OCI-M2 (cell line): ENCODE measurements around the gene PEX19.
"Not testable (repeated sequence)": the region's sequence is repeated elsewhere in the genome, so short reads cannot be mapped to it uniquely, and the experiment has no call there.

Experiments used
- DNase-seq: peaks from one replicate; lab custom pipeline; 2025; ENCODE audit not compliant: unreplicated experiment; lab: John Stamatoyannopoulos, UW

Gene PEX19, protein sequence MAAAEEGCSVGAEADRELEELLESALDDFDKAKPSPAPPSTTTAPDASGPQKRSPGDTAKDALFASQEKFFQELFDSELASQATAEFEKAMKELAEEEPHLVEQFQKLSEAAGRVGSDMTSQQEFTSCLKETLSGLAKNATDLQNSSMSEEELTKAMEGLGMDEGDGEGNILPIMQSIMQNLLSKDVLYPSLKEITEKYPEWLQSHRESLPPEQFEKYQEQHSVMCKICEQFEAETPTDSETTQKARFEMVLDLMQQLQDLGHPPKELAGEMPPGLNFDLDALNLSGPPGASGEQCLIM

DNA sequence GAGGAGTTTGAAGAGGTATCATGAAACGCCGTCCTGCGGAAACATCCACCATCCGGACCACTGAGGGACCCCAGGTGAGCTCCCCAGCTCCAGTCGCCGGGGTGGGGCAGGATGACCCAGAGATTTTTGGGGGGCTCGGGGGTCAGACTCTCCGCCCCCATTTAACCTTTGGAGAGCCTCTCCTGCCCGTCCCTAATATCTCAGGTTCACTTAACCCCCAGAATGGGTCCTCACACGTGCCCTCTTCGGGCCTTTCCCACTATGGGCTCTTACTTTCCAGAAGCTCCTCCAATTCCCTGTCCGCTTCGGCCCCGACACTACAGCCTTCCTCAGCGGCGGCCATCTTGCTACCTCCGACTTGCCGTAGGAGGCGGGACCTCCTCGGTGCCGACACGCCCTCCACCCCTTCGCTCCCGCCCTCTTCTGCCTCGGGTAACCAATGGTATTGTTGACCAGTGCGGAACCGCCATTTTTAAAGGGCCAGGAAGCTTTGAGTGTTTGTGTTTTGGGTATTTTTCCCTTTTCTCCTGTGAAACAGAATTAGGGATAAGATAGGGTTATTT is at the start of gene PEX19:
Gene PEX19, minus strand, starts transcription at position 352 of the 563 bp plus-strand sequence. Its CDS starts 9 bp downstream, at position 343.
- peak; percentile 13 for DNase-seq

DNA sequence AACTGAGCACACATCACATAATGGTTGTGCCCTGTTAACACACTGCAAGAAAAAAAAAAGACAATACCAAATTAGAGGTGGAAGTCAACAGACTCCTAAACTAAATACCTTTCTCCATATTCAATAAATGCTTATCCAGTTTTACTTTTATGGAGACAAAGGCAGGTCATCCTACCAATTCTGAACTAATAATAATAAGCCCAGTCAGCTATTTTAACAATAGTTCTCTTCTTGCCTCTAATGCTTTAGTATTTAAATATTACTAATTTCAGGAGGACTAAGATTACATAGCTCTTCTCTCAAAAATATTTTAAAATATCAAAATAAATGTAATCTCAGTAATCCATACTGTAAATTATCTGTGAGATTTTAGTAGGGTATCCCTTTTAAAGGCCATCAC is 47.6 kb upstream of the PEX19 start:
- no peak for DNase-seq

DNA sequence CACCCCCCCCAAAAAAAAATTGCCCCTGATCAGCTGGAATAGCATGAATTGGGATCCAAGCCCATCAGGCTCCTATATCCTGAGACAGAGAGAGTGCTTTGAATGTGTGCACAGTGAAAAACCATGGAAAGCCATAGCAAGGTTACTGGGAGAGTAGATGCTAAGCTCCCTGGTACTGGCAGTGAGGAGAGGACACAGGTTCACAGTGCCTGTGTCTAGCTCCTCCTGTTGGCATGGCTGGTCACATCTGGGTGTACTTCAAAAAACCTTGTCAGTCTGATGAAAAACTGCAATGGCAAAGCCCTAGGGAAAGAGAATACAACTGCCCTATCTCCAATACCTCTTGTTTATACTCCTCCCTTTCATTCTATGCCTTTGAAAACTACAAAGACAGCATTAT is 45.2 kb upstream of the PEX19 start:
- DNase-seq, result no peak

DNA sequence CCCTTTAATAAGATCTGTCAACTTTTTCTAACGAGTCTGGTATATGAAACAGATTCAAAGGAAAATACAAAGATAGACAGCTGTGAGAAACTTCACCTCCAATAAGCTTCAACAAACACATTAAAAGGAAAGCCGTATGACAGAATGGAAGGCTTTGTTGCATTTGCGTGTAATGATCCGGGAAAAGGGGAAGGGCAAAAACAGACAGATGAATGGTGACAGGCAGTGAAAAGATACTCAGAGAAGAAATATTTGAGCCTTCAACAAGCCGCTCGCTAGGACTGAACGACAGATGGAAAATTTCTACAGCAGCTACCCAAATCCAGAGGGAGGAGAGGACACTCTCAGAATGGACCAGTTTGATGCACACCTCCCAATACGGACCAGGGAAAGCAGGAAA is 43.3 kb upstream of the PEX19 start:
- no peak for DNase-seq

DNA sequence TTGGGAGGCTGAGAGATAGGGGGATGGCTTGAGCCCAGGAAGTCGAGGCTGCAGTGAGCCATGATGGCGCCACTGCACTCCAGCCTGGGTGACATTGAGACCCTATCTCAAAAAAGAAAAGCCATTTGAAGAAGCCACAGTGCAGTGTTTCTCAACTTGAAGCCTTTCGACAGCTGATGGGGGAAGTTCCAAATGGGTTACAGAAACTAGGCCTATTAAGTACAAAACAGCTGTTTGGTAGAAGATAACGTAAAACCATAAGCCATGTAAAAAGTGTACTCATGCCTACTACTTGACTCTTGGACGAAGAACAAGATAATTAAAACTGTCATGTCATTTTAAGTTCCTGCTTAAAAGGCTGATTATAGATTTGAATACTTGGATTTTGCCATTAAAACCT is 41.5 kb upstream of the PEX19 start:
- DNase-seq, result no peak

DNA sequence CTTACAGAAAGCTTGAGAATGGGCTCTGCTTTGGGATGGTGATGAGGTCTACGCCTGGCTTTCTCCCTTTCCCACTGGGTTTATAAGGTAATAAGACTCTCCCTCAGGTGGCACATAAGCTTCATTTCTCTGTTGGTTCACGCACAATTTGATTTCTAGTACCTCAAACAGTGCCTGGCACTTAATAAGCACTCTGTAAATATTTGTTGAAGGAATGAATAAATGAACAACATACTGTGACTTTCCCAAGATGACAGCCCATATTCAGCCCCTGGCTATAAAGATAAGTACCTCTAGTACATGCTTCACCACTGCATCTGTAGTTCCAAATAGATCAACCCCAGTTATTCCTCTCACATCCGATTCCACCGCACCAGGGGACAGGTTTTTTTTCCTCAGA is 40.3 kb upstream of the PEX19 start:
- DNase-seq, result no peak

DNA sequence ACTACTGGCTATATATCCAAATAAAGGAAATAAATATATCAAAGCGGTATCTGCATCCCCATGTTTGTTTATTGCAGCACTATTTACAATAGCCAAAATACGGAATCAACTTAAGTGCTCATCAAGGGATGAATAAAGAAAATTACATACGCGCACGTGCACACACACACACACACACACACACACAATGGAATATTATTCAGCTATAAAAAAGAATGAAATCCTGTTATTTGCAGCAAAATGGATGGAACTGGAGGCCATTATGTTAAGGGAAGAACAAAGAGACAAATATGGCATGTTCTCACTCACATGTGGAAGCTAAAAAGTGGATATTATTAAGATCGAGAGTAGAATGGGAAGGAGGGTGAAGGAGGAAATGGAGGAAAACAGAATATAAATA is 37.9 kb upstream of the PEX19 start:
- DNase-seq, result no peak

DNA sequence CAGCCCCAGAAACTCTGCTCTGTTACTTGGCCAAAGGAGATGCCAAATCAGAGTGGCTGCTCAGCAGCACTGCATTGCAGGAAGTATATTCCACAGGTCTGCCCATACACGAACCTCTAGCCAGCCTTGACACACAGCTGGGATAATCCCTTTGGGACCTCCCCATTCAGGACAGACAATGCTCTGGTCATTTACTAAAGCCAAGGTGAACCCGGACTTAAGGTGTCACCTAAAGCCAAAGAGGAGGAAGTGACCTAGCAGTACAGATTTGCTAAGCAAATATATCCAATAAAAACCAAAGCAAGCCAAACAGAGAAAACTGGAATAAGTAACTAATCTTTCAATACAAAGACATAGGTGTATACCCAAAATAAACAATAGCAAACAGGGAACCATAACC is 30.4 kb upstream of the PEX19 start:
- DNase-seq, result no peak

DNA sequence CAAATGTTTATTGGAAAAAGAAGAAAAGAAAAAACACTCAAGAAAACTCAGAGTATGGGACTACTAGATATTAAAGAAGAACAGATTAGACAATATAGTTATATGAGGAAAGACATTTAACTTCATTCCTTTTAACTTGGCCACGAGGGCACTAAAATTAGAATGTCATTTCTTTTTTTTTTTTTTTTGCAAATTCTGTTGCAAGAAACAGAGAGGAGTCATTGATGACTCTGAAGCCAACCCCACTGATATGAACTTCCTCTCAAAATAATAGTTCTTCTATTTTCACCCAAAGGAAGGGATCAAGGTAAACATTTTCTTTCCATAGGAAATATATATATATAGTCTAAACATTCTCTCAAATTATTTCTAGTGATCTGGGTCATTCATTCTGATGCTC is 24.6 kb upstream of the PEX19 start:
- no peak for DNase-seq

DNA sequence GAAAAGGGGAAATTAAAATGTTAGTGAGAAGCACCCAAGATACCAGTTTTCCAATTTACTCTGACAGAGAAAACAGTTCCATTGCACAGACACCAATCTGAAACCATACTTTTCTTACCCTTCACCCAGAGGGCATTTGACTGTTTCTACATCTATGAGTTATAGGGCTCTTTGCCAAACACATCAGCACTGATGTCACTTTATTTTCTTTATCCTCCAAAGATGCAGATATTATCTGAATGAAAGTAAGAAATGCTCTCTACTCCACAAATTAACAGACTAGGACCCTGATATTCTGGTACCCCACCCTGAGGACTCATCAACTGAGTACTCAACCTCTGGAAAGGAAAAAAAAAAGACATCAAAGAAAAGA is 24.2 kb upstream of the PEX19 start:
- no peak for DNase-seq

DNA sequence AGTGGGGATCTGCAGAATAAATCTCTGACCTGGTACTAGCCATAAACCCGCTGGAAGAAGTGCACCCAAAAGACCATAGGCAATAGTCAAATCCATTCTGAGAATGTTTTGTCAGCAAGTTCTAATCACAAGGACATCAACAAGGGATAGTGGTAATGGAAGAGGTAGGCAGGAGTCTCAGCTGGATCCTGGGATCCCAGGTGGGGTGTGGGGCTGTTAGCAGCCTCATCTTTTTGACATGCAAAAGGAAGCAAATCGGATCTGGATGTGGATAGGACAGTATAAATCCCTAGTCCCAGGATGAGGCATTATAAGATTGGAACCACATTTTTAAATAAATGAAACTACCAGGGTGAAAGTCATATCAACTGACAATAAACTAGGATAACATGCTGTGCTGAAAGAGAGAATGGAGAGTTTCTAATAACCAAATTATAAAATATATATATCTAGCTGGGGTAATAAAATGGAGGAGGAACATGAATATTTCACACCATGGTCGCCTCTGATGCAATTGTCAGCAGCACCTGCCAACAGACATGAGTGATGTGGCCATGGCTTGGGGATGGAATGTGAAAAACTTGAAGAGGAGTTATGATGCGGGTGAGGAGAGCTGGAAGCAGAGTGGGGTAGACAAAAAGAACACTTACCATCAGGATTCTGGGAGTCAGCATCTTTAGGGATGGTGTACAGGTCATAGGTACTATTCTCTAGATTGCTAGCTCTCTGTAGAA is 23.7 kb upstream of the PEX19 start:
- no peak for DNase-seq

DNA sequence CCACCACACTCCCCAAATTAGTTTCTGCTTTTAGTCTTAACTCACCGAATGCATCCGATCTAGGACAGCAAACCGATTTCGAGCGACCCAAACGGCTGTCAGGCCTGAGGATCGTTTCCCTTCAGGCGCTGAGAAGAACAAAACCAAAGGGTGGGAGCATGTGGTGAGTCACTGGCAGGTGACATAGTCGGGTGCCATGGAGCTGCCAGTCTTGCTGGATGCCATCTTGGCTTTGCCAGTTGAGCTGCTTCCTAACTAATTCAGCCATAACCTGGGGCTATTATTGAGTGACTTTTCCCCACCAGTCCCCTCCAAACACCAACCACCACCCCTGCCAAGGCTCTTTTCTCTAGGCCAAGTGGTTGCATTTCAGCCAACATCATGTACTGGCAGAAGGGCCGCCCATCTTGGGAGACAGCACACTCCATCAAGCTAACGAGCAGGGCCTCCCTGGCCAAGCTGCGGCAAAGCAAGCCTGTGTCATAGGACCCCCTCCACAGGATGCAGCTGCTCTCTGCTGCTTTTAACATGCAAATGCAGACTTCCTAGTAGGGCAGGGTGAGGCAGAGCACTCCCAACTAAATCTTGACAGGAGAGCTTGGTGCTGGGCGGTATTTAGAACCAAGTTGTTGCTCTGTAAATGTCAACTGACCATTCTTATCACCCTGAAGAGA is 22.3 kb upstream of the PEX19 start:
- no peak for DNase-seq

DNA sequence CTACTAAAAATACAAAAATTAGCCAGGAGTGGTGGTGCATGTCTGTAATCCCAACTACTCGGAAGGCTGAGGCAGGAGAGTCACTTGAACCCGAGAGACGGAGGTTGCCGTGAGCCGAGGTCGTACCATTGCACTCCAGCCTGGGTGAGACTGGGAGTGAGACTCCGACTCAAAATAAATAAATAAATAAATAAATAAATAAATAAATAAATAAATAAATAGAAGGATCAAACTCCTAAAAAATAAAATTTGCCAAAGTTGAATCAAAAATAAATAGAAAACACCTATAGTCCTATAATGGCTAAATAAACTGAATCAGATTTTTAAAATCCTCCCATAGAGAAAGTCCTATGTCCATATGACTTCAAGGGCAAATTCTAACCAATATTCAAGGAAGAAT is 15.2 kb upstream of the PEX19 start:
- DNase-seq, result no peak

DNA sequence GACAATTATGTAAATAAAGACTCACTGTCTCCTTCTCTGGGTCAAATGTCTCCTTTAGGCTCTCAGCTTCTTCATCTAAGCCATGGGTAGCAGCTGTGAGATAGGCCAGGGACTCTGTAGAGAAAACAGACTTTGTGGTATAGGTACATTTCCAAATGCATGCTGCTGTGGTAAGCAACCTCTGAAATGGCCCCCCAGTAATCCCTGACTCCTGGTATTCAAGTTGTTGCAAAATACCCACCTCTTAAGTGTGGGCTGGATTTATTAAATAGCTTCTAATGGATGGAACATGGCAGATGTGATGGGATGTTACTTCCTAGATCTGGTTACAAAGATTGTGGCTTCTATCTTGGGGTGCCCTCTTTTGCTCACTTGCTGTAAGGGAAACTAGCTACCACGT is 11.1 kb upstream of the PEX19 start:
- no peak for DNase-seq

DNA sequence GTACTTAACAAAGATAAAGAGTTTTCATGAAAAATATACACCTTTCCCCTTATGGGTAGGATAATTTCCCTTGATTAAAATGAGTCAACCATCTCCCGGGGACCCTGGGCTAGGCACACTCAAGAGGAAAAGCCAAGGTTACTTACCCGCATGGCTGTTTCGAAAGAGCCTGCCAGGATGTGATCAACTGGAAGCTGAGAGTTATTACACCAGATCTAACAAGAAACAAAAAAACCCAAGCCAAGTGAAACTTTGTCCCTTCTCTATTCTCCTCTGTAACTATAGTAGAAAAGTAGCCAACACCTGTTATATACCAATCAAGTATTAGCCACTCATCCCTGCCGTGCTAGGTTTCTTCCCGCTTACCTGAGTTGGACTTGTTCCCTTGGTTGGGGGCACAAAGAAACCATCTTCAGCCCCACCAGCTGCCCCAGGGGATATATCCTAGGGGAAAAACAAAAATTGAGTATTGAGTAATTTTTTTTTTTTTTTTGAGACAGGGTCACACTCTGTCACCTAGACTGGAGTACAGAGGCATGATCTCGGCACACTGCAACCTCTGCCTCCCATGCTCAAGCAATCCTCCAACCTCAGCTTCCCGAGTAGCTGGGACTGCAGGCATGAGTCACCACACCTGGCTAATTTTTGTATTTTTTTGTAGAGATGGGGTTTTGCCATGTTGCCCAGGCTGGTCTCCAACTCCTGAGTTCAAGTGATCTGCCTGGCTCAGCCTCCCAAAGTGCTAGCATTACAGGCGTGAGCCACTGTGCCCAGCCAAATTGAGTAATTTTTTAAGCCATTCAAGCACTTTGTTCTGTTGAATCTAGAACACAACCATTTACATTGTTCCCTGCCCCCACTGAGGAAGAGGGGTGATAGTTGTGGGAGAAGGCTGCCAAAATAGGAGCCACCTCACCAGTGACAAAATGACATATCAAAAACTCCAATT is 8.4 kb upstream of the PEX19 start:
- no peak for DNase-seq

DNA sequence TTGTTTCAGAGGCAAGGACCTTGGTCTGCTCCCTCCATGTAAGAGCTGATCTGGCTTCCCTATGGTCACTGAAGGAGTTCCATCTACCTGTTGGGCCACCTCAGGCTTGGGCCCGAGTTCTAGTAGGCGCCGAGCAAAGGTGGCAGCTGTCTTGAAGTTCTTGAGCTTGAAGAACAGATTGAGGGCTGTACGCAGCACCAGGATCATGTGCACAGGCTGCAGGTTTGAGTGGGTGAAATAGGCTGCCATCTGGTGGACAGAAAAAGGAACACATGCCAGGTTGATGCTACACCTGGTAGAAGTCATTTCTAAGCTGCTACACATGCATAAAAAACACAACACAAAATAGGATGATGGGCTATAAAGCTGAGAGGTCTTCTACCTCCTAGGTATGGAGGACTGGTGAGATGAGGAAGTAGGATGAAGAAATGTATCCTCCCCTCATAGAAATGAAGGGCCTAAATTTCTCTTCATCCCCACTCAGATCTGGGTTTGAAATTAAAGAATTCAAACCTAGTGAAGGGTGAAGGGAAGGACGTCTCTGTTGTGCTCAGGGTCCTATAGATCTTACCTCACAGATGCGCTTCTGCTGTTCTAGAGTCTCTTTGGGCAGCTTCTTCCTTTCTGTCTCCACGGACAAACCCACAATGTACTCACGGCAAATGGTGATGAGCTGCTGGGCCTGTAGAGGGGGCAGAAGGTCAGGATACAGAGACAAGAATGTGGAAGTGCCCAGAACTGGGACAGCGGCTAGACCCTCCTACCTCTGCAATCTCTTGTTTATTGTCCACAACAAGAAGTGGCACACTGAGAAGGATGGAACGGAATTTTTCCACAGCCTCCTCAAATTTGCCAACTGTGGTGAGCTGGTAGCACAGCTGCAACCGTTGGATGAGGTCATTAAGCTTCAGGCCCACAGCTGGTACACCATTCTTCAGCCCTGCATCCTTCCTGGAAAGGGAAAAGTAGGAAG is 6.6 kb upstream of the PEX19 start:
- no peak for DNase-seq

DNA sequence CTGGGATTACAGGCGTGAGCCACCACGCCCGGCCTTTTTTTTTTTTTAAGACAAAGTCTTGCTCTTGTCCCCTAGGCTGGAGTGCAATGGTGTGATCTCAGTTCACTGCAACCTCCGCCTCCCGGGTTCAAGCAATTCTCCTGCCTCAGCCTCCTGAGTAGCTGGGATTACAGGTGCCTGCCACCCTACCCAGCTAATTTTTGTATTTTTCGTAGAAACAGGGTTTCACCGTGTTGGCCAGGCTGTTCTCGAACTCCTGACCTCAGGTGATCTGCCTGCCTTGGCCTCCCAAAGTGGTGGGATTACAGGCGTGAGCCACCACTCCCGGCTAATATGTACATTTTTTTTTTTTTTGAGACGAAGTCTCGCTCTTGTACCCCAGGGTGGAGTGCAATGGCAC is 2.8 kb upstream of the PEX19 start:
- DNase-seq, result not testable (repeated sequence)

DNA sequence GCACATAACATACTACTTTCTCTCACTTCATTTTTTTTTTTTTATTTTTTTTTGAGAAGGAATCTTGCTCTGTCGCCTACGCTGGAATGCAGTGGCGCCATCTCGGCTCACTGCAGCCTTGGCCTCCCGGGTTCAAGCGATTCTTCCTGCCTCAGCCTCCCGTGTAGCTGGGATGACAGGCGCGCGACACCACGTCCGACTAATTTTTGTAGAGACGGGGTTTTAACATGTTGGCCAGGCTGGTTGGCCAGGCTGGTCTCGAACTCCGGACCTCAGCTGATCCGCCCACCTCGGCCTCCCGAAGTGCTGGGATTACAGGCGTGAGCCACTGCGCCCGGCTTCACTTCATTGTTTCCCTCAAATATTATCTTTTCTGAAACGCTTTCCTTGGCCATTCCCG is 573 bp upstream of the PEX19 start:
- no peak for DNase-seq

DNA sequence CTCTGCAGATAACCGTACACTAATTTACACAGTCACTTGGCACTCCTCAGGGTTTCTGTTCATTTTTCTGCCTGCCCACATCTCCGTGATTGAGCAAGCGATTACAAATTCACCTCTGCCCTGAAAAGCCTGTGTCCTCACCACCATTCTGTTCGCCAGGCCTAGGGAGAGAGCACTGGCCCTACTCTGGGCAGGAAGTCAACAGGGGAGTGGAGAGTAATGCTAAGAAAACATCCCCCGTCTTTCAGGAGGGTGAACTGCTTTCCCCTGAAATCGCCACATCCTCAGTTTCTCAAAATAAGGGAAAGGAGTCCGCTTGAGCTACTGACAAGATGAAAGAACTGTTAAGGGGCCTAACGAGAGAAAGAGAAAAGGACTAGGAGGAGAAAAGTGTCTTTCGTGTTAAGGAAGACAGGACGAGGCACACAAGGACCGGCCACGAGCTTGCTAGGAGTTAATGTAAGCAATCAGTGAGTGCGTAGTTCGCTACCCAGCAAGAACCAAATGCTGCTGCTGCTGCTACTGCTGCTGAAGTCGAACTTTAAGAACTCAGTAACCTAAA is 632 bp downstream of the PEX19 start:
- no peak for DNase-seq
